ENCODE data around the gene COQ3.

DNA sequence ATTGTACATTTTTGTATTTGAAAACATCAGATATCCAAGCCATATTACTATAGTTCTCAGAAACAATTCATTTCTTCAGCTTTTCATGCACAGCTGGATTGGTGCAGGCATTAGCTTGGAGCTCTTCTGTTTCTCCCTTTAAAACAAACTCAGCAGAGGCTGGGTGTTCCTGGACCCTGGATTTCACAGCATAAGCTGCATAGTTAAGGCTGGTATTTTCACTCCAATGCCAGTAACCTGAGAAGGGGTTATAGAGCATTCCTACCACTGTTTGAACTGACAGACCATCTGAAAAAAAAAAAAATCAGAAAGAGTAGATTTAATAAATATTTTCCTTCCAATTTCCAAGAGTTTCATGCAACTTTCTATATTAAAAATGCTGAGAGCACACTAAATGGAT is 24.5 kb downstream of the COQ3 start:
- TF ChIP-seq GABPA (IDR thresholded peaks at IDR 0.05 in 1 of 2, conservative IDR thresholded peaks at IDR 0.05 in 1 of 2): no peak
- TF ChIP-seq, protein P1, sequence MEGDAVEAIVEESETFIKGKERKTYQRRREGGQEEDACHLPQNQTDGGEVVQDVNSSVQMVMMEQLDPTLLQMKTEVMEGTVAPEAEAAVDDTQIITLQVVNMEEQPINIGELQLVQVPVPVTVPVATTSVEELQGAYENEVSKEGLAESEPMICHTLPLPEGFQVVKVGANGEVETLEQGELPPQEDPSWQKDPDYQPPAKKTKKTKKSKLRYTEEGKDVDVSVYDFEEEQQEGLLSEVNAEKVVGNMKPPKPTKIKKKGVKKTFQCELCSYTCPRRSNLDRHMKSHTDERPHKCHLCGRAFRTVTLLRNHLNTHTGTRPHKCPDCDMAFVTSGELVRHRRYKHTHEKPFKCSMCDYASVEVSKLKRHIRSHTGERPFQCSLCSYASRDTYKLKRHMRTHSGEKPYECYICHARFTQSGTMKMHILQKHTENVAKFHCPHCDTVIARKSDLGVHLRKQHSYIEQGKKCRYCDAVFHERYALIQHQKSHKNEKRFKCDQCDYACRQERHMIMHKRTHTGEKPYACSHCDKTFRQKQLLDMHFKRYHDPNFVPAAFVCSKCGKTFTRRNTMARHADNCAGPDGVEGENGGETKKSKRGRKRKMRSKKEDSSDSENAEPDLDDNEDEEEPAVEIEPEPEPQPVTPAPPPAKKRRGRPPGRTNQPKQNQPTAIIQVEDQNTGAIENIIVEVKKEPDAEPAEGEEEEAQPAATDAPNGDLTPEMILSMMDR (IDR thresholded peaks at IDR 0.05; ENCODE audit: low read depth, low read length, missing input control): no peak
- TF ChIP-seq, protein P2, sequence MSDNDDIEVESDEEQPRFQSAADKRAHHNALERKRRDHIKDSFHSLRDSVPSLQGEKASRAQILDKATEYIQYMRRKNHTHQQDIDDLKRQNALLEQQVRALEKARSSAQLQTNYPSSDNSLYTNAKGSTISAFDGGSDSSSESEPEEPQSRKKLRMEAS (IDR thresholded peaks at IDR 0.05): no peak
- TF ChIP-seq HNF4A (conservative IDR thresholded peaks at IDR 0.05): no peak
- TF ChIP-seq FOXA1 (IDR thresholded peaks at IDR 0.05): no peak
- TF ChIP-seq, protein P3, sequence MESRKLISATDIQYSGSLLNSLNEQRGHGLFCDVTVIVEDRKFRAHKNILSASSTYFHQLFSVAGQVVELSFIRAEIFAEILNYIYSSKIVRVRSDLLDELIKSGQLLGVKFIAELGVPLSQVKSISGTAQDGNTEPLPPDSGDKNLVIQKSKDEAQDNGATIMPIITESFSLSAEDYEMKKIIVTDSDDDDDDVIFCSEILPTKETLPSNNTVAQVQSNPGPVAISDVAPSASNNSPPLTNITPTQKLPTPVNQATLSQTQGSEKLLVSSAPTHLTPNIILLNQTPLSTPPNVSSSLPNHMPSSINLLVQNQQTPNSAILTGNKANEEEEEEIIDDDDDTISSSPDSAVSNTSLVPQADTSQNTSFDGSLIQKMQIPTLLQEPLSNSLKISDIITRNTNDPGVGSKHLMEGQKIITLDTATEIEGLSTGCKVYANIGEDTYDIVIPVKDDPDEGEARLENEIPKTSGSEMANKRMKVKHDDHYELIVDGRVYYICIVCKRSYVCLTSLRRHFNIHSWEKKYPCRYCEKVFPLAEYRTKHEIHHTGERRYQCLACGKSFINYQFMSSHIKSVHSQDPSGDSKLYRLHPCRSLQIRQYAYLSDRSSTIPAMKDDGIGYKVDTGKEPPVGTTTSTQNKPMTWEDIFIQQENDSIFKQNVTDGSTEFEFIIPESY (IDR thresholded peaks at IDR 0.05): no peak
- no peak for TF ChIP-seq SP1 (IDR thresholded peaks at IDR 0.05)
- TF ChIP-seq, protein P4, sequence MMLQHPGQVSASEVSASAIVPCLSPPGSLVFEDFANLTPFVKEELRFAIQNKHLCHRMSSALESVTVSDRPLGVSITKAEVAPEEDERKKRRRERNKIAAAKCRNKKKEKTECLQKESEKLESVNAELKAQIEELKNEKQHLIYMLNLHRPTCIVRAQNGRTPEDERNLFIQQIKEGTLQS (IDR thresholded peaks at IDR 0.05): no peak
- TF ChIP-seq YY1 (IDR thresholded peaks at IDR 0.05): no peak
- no peak for TF ChIP-seq EGR1 (IDR thresholded peaks at IDR 0.05; ENCODE audit: low read depth in 2 of 2)
- no peak for TF ChIP-seq TAF1 (conservative IDR thresholded peaks at IDR 0.05)
- no peak for TF ChIP-seq JUND (IDR thresholded peaks at IDR 0.05)
- TF ChIP-seq RAD21 (IDR thresholded peaks at IDR 0.05): no peak
- TF ChIP-seq, protein P5, sequence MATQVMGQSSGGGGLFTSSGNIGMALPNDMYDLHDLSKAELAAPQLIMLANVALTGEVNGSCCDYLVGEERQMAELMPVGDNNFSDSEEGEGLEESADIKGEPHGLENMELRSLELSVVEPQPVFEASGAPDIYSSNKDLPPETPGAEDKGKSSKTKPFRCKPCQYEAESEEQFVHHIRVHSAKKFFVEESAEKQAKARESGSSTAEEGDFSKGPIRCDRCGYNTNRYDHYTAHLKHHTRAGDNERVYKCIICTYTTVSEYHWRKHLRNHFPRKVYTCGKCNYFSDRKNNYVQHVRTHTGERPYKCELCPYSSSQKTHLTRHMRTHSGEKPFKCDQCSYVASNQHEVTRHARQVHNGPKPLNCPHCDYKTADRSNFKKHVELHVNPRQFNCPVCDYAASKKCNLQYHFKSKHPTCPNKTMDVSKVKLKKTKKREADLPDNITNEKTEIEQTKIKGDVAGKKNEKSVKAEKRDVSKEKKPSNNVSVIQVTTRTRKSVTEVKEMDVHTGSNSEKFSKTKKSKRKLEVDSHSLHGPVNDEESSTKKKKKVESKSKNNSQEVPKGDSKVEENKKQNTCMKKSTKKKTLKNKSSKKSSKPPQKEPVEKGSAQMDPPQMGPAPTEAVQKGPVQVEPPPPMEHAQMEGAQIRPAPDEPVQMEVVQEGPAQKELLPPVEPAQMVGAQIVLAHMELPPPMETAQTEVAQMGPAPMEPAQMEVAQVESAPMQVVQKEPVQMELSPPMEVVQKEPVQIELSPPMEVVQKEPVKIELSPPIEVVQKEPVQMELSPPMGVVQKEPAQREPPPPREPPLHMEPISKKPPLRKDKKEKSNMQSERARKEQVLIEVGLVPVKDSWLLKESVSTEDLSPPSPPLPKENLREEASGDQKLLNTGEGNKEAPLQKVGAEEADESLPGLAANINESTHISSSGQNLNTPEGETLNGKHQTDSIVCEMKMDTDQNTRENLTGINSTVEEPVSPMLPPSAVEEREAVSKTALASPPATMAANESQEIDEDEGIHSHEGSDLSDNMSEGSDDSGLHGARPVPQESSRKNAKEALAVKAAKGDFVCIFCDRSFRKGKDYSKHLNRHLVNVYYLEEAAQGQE (IDR thresholded peaks at IDR 0.05): no peak
